ENCODE measurements around the gene TM9SF2. TPM values are rescaled to one million over a fixed set of nuclear protein-coding genes. Genes with fewer than 3 reads are reported as not detected.

Gene TM9SF2
- total RNA-seq, 1 experiment from 2014 or later = 52.2 TPM

- no peak for DNase-seq
- H3K9me3 Mint-ChIP-seq (ENCODE audit: low read depth, unreplicated experiment) = no peaks in the 10 kb centered on the region
- H3K27ac Mint-ChIP-seq (ENCODE audit: unreplicated experiment) = no peak overlapping the region
- BruUV-seq (replicated peaks) = no TSS peak
- intact Hi-C loops (cut with micrococcal nuclease; ENCODE audit: unreplicated experiment) = loop anchor here (1.0 kb wide), 1 partner anchor 64 kb away; no protein-coding TSS in a partner anchor
- H3K4me3 Mint-ChIP-seq (ENCODE audit: low read depth, unreplicated experiment) = no peak overlapping the region
- no peaks in the 10 kb centered on the region for H3K4me1 Mint-ChIP-seq (ENCODE audit: low read depth, unreplicated experiment)
- H3K36me3 Mint-ChIP-seq (ENCODE audit: insufficient read depth, unreplicated experiment) = peaks cover 16% of the 10 kb centered on the region
- TF ChIP-seq CTCF (IDR thresholded peaks at IDR 0.05; ENCODE audit: unreplicated experiment) = no peak
- CTCF ChIA-PET = interaction anchor here (0.5 to 0.8 kb wide), 2 partner anchors 299 to 691 kb away, joined by 3 to 4 read pairs; no protein-coding TSS in a partner anchor
- H3K27me3 Mint-ChIP-seq (ENCODE audit: unreplicated experiment) = no peaks in the 10 kb centered on the region
These were observed 4.6 kb downstream of the TM9SF2 start for GRCh38 chr13:99505814-99506269.

GRCh38 chr13:99506634-99507033 is 5.4 kb downstream of the TM9SF2 start:
- no TSS peak for BruUV-seq (replicated peaks)
- no peaks in the 10 kb centered on the region for H3K27me3 Mint-ChIP-seq (ENCODE audit: unreplicated experiment)
- TF ChIP-seq CTCF (IDR thresholded peaks at IDR 0.05; ENCODE audit: unreplicated experiment) = no peak
- intact Hi-C loops (cut with micrococcal nuclease; ENCODE audit: unreplicated experiment) = loop anchor here (1.0 kb wide), 1 partner anchor 64 kb away; no protein-coding TSS in a partner anchor
- DNase-seq = no peak
- no peak overlapping the region for H3K27ac Mint-ChIP-seq (ENCODE audit: unreplicated experiment)
- H3K9me3 Mint-ChIP-seq (ENCODE audit: low read depth, unreplicated experiment) = no peaks in the 10 kb centered on the region
- CTCF ChIA-PET = no interaction called here
- no peak overlapping the region for H3K4me3 Mint-ChIP-seq (ENCODE audit: low read depth, unreplicated experiment)
- H3K36me3 Mint-ChIP-seq (ENCODE audit: insufficient read depth, unreplicated experiment) = peaks cover 8% of the 10 kb centered on the region
- no peaks in the 10 kb centered on the region for H3K4me1 Mint-ChIP-seq (ENCODE audit: low read depth, unreplicated experiment)

- Mint-ChIP-seq H3K9me3 (ENCODE audit: low read depth, unreplicated experiment) (no peaks in the 10 kb centered on the region), H3K27ac (ENCODE audit: unreplicated experiment) (no peak overlapping the region), H3K4me3 (ENCODE audit: low read depth, unreplicated experiment) (no peak overlapping the region), H3K27me3 (ENCODE audit: unreplicated experiment) (no peaks in the 10 kb centered on the region), H3K4me1 (ENCODE audit: low read depth, unreplicated experiment) (peaks cover 1% of the 10 kb centered on the region), H3K36me3 (ENCODE audit: insufficient read depth, unreplicated experiment) (peaks cover 4% of the 10 kb centered on the region)
- BruUV-seq (replicated peaks) = no TSS peak
- CTCF ChIA-PET = no interaction called here
- TF ChIP-seq CTCF (IDR thresholded peaks at IDR 0.05; ENCODE audit: unreplicated experiment) = no peak
- intact Hi-C loops (cut with micrococcal nuclease; ENCODE audit: unreplicated experiment) = no loop called here
- DNase-seq = no peak
These were observed 5.8 kb downstream of the TM9SF2 start for GRCh38 chr13:99507054-99507453.

- Mint-ChIP-seq H3K36me3 (ENCODE audit: insufficient read depth, unreplicated experiment) (no peaks in the 10 kb centered on the region), H3K4me1 (ENCODE audit: low read depth, unreplicated experiment) (peaks cover 6% of the 10 kb centered on the region), H3K4me3 (ENCODE audit: low read depth, unreplicated experiment) (no peak overlapping the region), H3K27ac (ENCODE audit: unreplicated experiment) (no peak overlapping the region), H3K9me3 (ENCODE audit: low read depth, unreplicated experiment) (no peaks in the 10 kb centered on the region), H3K27me3 (ENCODE audit: unreplicated experiment) (no peaks in the 10 kb centered on the region)
- intact Hi-C loops (cut with micrococcal nuclease; ENCODE audit: unreplicated experiment) = no loop called here
- BruUV-seq (replicated peaks) = no TSS peak
- DNase-seq = no peak
- CTCF ChIA-PET = no interaction called here
- no peak for TF ChIP-seq CTCF (IDR thresholded peaks at IDR 0.05; ENCODE audit: unreplicated experiment)
These were observed 6.3 kb downstream of the TM9SF2 start for GRCh38 chr13:99507551-99507950.
